GM12878 (cell line): Measurements from ENCODE around the gene PABPN1.

Experiments
- CHD4 ChIP-seq: fragments of 200-600 bp; sonication (generic); IDR thresholded peaks from 2 replicates; pipeline ENCODE4 v1.6.1; 2016; ENCODE audit warnings: mild to moderate bottlenecking
- ELK1 ChIP-seq: IDR thresholded peaks from 2 replicates; pipeline ENCODE4 v1.6.1; 2012; ENCODE audit warnings: low read depth, low read length, improper control_type of control experiment
- EZH2 ChIP-seq: IDR thresholded peaks from 2 replicates; pipeline ENCODE4 v1.6.1; 2012; ENCODE audit warnings: low read depth, mild to moderate bottlenecking, control low read depth, inconsistent platforms, low read length, borderline replicate concordance; ENCODE audit not compliant: control insufficient read depth
- KDM1A ChIP-seq: fragments of 200-600 bp; sonication (generic); IDR thresholded peaks from 2 replicates; pipeline ENCODE4 v1.6.1; 2016; ENCODE audit warnings: borderline replicate concordance
- MXI1 ChIP-seq: fragments of 150-350 bp; IDR thresholded peaks from 2 replicates; pipeline ENCODE4 v1.6.1; 2011; ENCODE audit warnings: low read depth, mild to moderate bottlenecking, inconsistent platforms, low read length, improper control_type of control experiment
- NRF1 ChIP-seq: conservative IDR thresholded peaks from 2 replicates; pipeline ENCODE4 v1.6.1; 2011; ENCODE audit warnings: mild to moderate bottlenecking, low read depth, low read length, improper control_type of control experiment
- POLR2AphosphoS5 ChIP-seq: IDR thresholded peaks from 2 replicates; pipeline ENCODE4 v1.6.1; 2011; ENCODE audit warnings: mild to moderate bottlenecking, low read length, inconsistent platforms
- RCOR1 ChIP-seq: conservative IDR thresholded peaks from 2 replicates; pipeline ENCODE4 v1.6.1; 2012; ENCODE audit warnings: low read depth, low read length, improper control_type of control experiment
- SIX5 ChIP-seq: IDR thresholded peaks from 2 replicates; pipeline ENCODE4 v1.6.1; 2011; ENCODE audit warnings: mild to moderate bottlenecking, low read depth, low read length, moderate library complexity; ENCODE audit not compliant: severe bottlenecking
- SMC3 ChIP-seq: IDR thresholded peaks from 2 replicates; pipeline ENCODE4 v1.6.1; 2011; ENCODE audit warnings: low read length, improper control_type of control experiment, borderline replicate concordance
- ZSCAN29 ChIP-seq: fragments of 450-650 bp; IDR thresholded peaks from 2 replicates; pipeline ENCODE4 v1.6.1; 2017; ENCODE audit warnings: mild to moderate bottlenecking, moderate library complexity
- TF ChIP-seq, protein P1 (sequence below), 3 experiments: IDR thresholded peaks in 2 of 3; conservative IDR thresholded peaks in 1 of 3; 2 replicates each; pipeline ENCODE4 v1.5.1; 2011; ENCODE audit warnings: low read depth in 3 of 3, low read length in 3 of 3, mild to moderate bottlenecking in 3 of 3, control low read depth in 2 of 3, moderate library complexity in 2 of 3, inconsistent platforms in 1 of 3, mixed read lengths in 1 of 3; ENCODE audit not compliant: control insufficient read depth in 2 of 3, insufficient read depth in 1 of 3; ENCODE audit errors: extremely low read depth in 1 of 3
- TF ChIP-seq, protein P2 (sequence below): fragments of 450-650 bp; IDR thresholded peaks from 2 replicates; pipeline ENCODE4 v1.6.1; 2017; ENCODE audit warnings: mild to moderate bottlenecking
- TF ChIP-seq, protein P3 (sequence below): IDR thresholded peaks from 2 replicates; pipeline ENCODE4 v1.6.1; 2011; ENCODE audit warnings: low read depth, low read length, improper control_type of control experiment, borderline replicate concordance

DNA sequence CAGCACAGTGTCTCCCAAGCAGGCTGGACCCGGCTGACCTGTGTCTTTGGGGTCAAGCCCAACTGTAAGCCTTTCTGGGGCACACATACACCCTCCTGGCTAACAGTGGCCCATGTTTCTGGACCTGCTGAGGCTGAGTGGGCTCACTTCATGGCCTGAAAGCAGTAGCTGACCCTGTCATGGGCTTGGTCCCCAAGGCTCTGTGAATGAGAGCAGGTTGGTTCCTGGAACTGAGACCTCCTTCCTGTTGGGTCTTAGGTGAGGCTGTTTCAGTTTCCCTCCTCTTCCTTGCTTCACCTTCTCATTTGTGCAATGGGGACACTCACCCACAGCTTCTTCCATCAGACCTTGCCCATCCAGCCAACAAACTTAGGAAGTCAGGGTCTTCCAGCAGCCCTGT is 50.6 kb downstream of the PABPN1 start:
- TF ChIP-seq NRF1 (no peak), KDM1A (no peak), SMC3 (no peak), RCOR1 (no peak), POLR2AphosphoS5 (no peak), SIX5 (no peak), CHD4 (no peak), ELK1 (no peak), MXI1 (no peak), ZSCAN29 (no peak), EZH2 (no peak)
- TF ChIP-seq, protein P1, sequence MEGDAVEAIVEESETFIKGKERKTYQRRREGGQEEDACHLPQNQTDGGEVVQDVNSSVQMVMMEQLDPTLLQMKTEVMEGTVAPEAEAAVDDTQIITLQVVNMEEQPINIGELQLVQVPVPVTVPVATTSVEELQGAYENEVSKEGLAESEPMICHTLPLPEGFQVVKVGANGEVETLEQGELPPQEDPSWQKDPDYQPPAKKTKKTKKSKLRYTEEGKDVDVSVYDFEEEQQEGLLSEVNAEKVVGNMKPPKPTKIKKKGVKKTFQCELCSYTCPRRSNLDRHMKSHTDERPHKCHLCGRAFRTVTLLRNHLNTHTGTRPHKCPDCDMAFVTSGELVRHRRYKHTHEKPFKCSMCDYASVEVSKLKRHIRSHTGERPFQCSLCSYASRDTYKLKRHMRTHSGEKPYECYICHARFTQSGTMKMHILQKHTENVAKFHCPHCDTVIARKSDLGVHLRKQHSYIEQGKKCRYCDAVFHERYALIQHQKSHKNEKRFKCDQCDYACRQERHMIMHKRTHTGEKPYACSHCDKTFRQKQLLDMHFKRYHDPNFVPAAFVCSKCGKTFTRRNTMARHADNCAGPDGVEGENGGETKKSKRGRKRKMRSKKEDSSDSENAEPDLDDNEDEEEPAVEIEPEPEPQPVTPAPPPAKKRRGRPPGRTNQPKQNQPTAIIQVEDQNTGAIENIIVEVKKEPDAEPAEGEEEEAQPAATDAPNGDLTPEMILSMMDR (IDR thresholded peaks at IDR 0.05 in 2 of 3, conservative IDR thresholded peaks at IDR 0.05 in 1 of 3; ENCODE audit: control insufficient read depth in 2 of 3, extremely low read depth in 1 of 3, insufficient read depth in 1 of 3, low read depth in 3 of 3, low read length in 3 of 3) = no peak
- TF ChIP-seq, protein P2, sequence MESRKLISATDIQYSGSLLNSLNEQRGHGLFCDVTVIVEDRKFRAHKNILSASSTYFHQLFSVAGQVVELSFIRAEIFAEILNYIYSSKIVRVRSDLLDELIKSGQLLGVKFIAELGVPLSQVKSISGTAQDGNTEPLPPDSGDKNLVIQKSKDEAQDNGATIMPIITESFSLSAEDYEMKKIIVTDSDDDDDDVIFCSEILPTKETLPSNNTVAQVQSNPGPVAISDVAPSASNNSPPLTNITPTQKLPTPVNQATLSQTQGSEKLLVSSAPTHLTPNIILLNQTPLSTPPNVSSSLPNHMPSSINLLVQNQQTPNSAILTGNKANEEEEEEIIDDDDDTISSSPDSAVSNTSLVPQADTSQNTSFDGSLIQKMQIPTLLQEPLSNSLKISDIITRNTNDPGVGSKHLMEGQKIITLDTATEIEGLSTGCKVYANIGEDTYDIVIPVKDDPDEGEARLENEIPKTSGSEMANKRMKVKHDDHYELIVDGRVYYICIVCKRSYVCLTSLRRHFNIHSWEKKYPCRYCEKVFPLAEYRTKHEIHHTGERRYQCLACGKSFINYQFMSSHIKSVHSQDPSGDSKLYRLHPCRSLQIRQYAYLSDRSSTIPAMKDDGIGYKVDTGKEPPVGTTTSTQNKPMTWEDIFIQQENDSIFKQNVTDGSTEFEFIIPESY = no peak
- TF ChIP-seq, protein P3, sequence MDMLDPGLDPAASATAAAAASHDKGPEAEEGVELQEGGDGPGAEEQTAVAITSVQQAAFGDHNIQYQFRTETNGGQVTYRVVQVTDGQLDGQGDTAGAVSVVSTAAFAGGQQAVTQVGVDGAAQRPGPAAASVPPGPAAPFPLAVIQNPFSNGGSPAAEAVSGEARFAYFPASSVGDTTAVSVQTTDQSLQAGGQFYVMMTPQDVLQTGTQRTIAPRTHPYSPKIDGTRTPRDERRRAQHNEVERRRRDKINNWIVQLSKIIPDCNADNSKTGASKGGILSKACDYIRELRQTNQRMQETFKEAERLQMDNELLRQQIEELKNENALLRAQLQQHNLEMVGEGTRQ = no peak
